IMR-90 (cell line): Measurements from ENCODE around the gene DGKG. TPM values are rescaled to one million over a fixed set of nuclear protein-coding genes. Genes with fewer than 3 reads are reported as not detected.

Experiments
- ATAC-seq: fragments of 200-7000 bp; cut with Tn5 transposase; 2 replicates; pipeline ENCODE4 v1.9.1; 2020; ENCODE audit warnings: low read depth, mild to moderate bottlenecking, moderate library complexity
- BruUV-seq: library from RNA; stranded (reverse); fragments of 400-500 nt; replicated peaks from 2 replicates; lab custom pipeline; 2021; lab: Mats Ljungman, UMichigan
- CTCF ChIA-PET: fragments of 300-600 bp; formaldehyde crosslinking; extraction: SDS; loops from one replicate; lab custom pipeline; 2021; ENCODE audit warnings: antibody characterized with exemption; lab: Yijun Ruan, JAX
- POLR2A ChIA-PET: fragments of 300-600 bp; sonication (Branson Sonifier 250); formaldehyde crosslinking; loops from one replicate; lab custom pipeline; 2022; ENCODE audit warnings: antibody characterized with exemption; ENCODE audit not compliant: unreplicated experiment; lab: Charles Lee
- DNase-seq: peaks from one replicate; pipeline ENCODE4 v3.0.0; 2013
- H2AFZ ChIP-seq: replicated peaks from 2 replicates; pipeline ENCODE3; 2013; ENCODE audit warnings: low read length, mild to moderate bottlenecking; ENCODE audit not compliant: poor library complexity
- H2AK5ac ChIP-seq: 2 replicates; pipeline ENCODE4 v1.6.1; 2013; ENCODE audit warnings: low read depth, low read length, inconsistent platforms
- H2AK9ac ChIP-seq: replicated peaks from 2 replicates; pipeline ENCODE3; 2013; ENCODE audit warnings: mild to moderate bottlenecking, low read depth, low read length, moderate library complexity; ENCODE audit not compliant: poor library complexity
- H2BK120ac ChIP-seq: 2 replicates; pipeline ENCODE4 v1.6.1; 2013; ENCODE audit warnings: low read depth, low read length, inconsistent platforms
- H2BK15ac ChIP-seq: 3 replicates; pipeline ENCODE4 v1.6.1; 2013; ENCODE audit warnings: low read depth, low read length, inconsistent platforms
- H2BK20ac ChIP-seq: 2 replicates; pipeline ENCODE4 v1.6.1; 2013; ENCODE audit warnings: low read depth, mild to moderate bottlenecking, inconsistent platforms, low read length, moderate library complexity
- H2BK5ac ChIP-seq: 2 replicates; pipeline ENCODE4 v1.6.1; 2013; ENCODE audit warnings: mild to moderate bottlenecking, low read depth, low read length, inconsistent platforms; ENCODE audit not compliant: poor library complexity, severe bottlenecking
- H3K14ac ChIP-seq: replicated peaks from 2 replicates; pipeline ENCODE4 v1.6.1; 2013; ENCODE audit warnings: low read depth, low read length, inconsistent platforms
- H3K18ac ChIP-seq: 2 replicates; pipeline ENCODE4 v1.6.1; 2013; ENCODE audit warnings: low read depth, low read length, control low read depth
- H3K23ac ChIP-seq: 2 replicates; pipeline ENCODE4 v1.6.1; 2013; ENCODE audit warnings: low read depth, low read length, inconsistent platforms
- H3K27ac ChIP-seq: 2 replicates; pipeline ENCODE4 v1.5.1; 2013; ENCODE audit warnings: mild to moderate bottlenecking, control low read depth, low read length; ENCODE audit not compliant: insufficient read depth
- H3K27me3 ChIP-seq: 2 replicates; pipeline ENCODE4 v1.6.1; 2013; ENCODE audit warnings: low read length; ENCODE audit not compliant: control insufficient read depth, insufficient read depth
- H3K36me3 ChIP-seq: 2 replicates; pipeline ENCODE4 v1.6.1; 2013; ENCODE audit warnings: low read length, mixed read lengths; ENCODE audit not compliant: control insufficient read depth, insufficient read depth
- H3K4ac ChIP-seq: 2 replicates; pipeline ENCODE4 v1.6.1; 2013; ENCODE audit warnings: low read depth, low read length, inconsistent platforms
- H3K4me1 ChIP-seq: 2 replicates; pipeline ENCODE4 v1.6.1; 2013; ENCODE audit warnings: low read length, mixed read lengths; ENCODE audit not compliant: control insufficient read depth, insufficient read depth
- H3K4me2 ChIP-seq: 2 replicates; pipeline ENCODE4 v1.6.1; 2013; ENCODE audit warnings: low read depth, mild to moderate bottlenecking, control low read depth, low read length, moderate library complexity
- H3K4me3 ChIP-seq: 2 replicates; pipeline ENCODE4 v1.5.1; 2013; ENCODE audit warnings: low read depth, mild to moderate bottlenecking, control low read depth, low read length, moderate library complexity; ENCODE audit not compliant: insufficient read depth
- H3K56ac ChIP-seq: 2 replicates; pipeline ENCODE4 v1.6.1; 2013; ENCODE audit warnings: low read length, inconsistent platforms; ENCODE audit not compliant: insufficient read depth; ENCODE audit errors: extremely low read depth
- H3K79me1 ChIP-seq, 2 experiments: 2 replicates each; pipeline ENCODE4 v1.6.1; 2013; ENCODE audit warnings: low read length in 2 of 2, inconsistent platforms in 1 of 2, low read depth in 1 of 2
- H3K9ac ChIP-seq: 2 replicates; pipeline ENCODE4 v1.6.1; 2013; ENCODE audit warnings: low read depth, low read length, control low read depth
- H3K9me1 ChIP-seq: 2 replicates; pipeline ENCODE4 v1.6.1; 2013; ENCODE audit warnings: low read length, inconsistent platforms; ENCODE audit not compliant: insufficient read depth
- H3K9me3 ChIP-seq: 2 replicates; pipeline ENCODE4 v1.6.1; 2013; ENCODE audit warnings: low read length; ENCODE audit not compliant: control insufficient read depth, insufficient read depth
- H4K20me1 ChIP-seq: 2 replicates; pipeline ENCODE4 v1.6.1; 2013; ENCODE audit warnings: low read length, inconsistent platforms; ENCODE audit not compliant: insufficient read depth
- H4K5ac ChIP-seq: 2 replicates; pipeline ENCODE4 v1.6.1; 2013; ENCODE audit warnings: mild to moderate bottlenecking, low read depth, low read length, control low read depth
- H4K8ac ChIP-seq, 2 experiments: 2 replicates each; pipeline ENCODE4 v1.6.1; 2013; ENCODE audit warnings: low read depth in 2 of 2, low read length in 2 of 2, control low read depth in 1 of 2, inconsistent platforms in 1 of 2
- H4K91ac ChIP-seq: 2 replicates; pipeline ENCODE4 v1.6.1; 2013; ENCODE audit warnings: low read depth, low read length, inconsistent platforms; ENCODE audit not compliant: insufficient read depth
- BHLHE40 ChIP-seq: fragments of 150-350 bp; IDR thresholded peaks from 2 replicates; pipeline ENCODE4 v1.6.1; 2016; ENCODE audit warnings: mild to moderate bottlenecking, low read depth, low read length
- CEBPB ChIP-seq: IDR thresholded peaks from 2 replicates; pipeline ENCODE4 v1.6.1; 2012; ENCODE audit warnings: low read depth, low read length, improper control_type of control experiment
- CHD1 ChIP-seq: IDR thresholded peaks from 2 replicates; pipeline ENCODE4 v1.6.1; 2012; ENCODE audit warnings: low read depth, low read length, improper control_type of control experiment
- CTCF ChIP-seq: conservative IDR thresholded peaks from 2 replicates; pipeline ENCODE4 v1.5.1; 2012; ENCODE audit warnings: mild to moderate bottlenecking, low read depth, low read length, improper control_type of control experiment
- FOS ChIP-seq: fragments of 150-350 bp; IDR thresholded peaks from 2 replicates; pipeline ENCODE4 v1.6.1; 2016; ENCODE audit warnings: low read depth, low read length
- MAFK ChIP-seq: IDR thresholded peaks from 2 replicates; pipeline ENCODE4 v1.6.1; 2012; ENCODE audit warnings: low read depth, low read length, improper control_type of control experiment
- MAZ ChIP-seq: IDR thresholded peaks from 2 replicates; pipeline ENCODE4 v1.6.1; 2012; ENCODE audit warnings: low read depth, mild to moderate bottlenecking, low read length, improper control_type of control experiment, moderate library complexity, borderline replicate concordance
- MXI1 ChIP-seq: IDR thresholded peaks from 2 replicates; pipeline ENCODE4 v1.6.1; 2012; ENCODE audit warnings: low read depth, mild to moderate bottlenecking, low read length, moderate library complexity, borderline replicate concordance
- NFE2L2 ChIP-seq: fragments of 150-350 bp; IDR thresholded peaks from 2 replicates; pipeline ENCODE4 v1.6.1; 2016; ENCODE audit warnings: low read depth, mild to moderate bottlenecking, low read length
- POLR2A ChIP-seq: IDR thresholded peaks from 2 replicates; pipeline ENCODE4 v1.6.1; 2012; ENCODE audit warnings: mild to moderate bottlenecking, low read depth, low read length
- RAD21 ChIP-seq: IDR thresholded peaks from 2 replicates; pipeline ENCODE4 v1.6.1; 2012; ENCODE audit warnings: low read length, improper control_type of control experiment
- RFX5 ChIP-seq: IDR thresholded peaks from 2 replicates; pipeline ENCODE4 v1.8.0; 2012; ENCODE audit warnings: low read depth, mild to moderate bottlenecking, low read length, moderate library complexity
- SMC3 ChIP-seq: fragments of 150-350 bp; IDR thresholded peaks from 2 replicates; pipeline ENCODE4 v1.6.1; 2016; ENCODE audit warnings: low read depth, mild to moderate bottlenecking, antibody characterized with exemption, low read length, moderate library complexity
- WGBS, 2 experiments: methylation state at CpG; one replicate each; pipeline versions ENCODE4 v1.1.5 to v1.1.7; 2013; ENCODE audit warnings: missing lambda C conversion rate in 2 of 2; ENCODE audit not compliant: insufficient read length in 1 of 2; ENCODE audit errors: extremely low coverage in 2 of 2; 5-methylcytosine and 5-hydroxymethylcytosine counted together
- dilution Hi-C: fragments of 300-500 bp; cut with HindIII; formaldehyde crosslinking; loops from one replicate; pipeline ENCODE4 v1.14.3; 2018; ENCODE audit warnings: low sequenced_read_pairs; ENCODE audit not compliant: unreplicated experiment
- in situ Hi-C: fragments of 300-500 bp; cut with MboI; formaldehyde crosslinking; loops from 3 replicates; pipeline ENCODE4 v1.14.3; 2019; ENCODE audit warnings: low sequenced_read_pairs, inconsistent platforms, mixed read lengths
- intact Hi-C: fragments of 100-400 bp; cut with micrococcal nuclease; formaldehyde crosslinking; loops from 2 replicates; pipeline ENCODE4 v1.10.0; 2022
- polyA plus RNA-seq, 3 experiments: library from polyadenylated mRNA; depleted of rRNA; stranded (reverse); fragments of >200 nt; gene quantifications; 2 replicates each; pipeline ENCODE4 v1.2.3, GENCODE V29; 2012; ENCODE audit warnings: low replicate concordance in 1 of 3
- total RNA-seq: library from RNA; depleted of rRNA; stranded (reverse); fragments of >200 nt; gene quantifications from 2 replicates; pipeline ENCODE4 v1.2.3, GENCODE V29; 2012
- TF ChIP-seq, protein P1 (sequence below): fragments of 150-350 bp; IDR thresholded peaks from 2 replicates; pipeline ENCODE4 v1.6.1; 2016; ENCODE audit warnings: low read depth, mild to moderate bottlenecking, low read length, moderate library complexity, borderline replicate concordance
- TF ChIP-seq, protein P2 (sequence below): fragments of 150-350 bp; IDR thresholded peaks from 2 replicates; pipeline ENCODE4 v1.6.1; 2017; ENCODE audit warnings: mild to moderate bottlenecking, antibody characterized with exemption, low read length, low read depth

Gene DGKG
- total and polyA plus RNA-seq, 2 of the 4 experiments (the other 2 are of a cell fraction), result 1.2 to 4.1 TPM

DNA sequence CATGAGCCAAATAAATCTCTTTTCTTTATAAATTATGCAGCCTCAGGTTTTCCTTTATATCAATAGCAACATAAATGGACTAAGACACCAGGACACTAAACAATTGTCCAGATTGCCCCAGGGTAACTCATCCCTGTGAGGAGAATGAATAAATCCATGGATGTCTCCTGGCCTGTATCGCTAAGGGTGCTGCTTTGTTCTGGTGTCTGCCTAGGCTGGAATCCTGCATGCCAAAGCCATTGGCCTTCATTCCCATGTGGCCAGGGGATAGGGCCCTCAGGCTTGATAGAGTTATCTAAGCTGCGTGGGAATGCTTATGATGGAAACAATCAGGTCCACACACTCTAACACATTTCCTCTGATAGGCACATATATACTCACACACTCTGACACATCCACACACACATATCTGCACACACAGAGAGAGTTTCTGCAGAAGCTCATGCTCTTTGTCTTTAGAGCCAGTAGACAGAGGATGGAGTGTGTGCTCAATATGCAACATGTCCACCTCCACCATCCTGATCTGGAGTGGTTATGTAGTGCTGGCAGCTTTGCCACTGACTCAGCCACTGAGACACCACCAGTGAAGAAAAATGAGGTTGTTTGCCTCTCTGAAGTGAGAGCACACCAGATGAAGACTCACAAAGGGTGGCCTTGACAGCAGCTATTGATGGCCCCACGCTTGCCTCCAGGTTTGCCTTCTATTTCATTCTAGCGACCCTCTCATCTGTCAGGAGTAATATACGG is 24.0 kb upstream of the DGKG start:
- CTCF ChIA-PET, result no interaction called here
- H4K20me1 ChIP-seq, result no peaks in the 10 kb centered on the region
- no peak overlapping the region for H3K9ac ChIP-seq
- no peak overlapping the region for H2BK5ac ChIP-seq
- H3K79me1 ChIP-seq, result no peaks in the 10 kb centered on the region
- H3K4me1 ChIP-seq, result no peaks in the 10 kb centered on the region
- intact Hi-C loops (no loop called here), in situ Hi-C loops (no loop called here), dilution Hi-C loops (no loop called here)
- peaks cover 4% of the 10 kb centered on the region for H3K27me3 ChIP-seq
- H3K23ac ChIP-seq, result no peak overlapping the region
- no peak overlapping the region for H2BK120ac ChIP-seq
- no peak overlapping the region for H2AK9ac ChIP-seq
- H4K8ac ChIP-seq, result no peak overlapping the region
- H2BK20ac ChIP-seq, result no peak overlapping the region
- no peak overlapping the region for H4K5ac ChIP-seq
- H3K27ac ChIP-seq, result no peak overlapping the region
- H3K4ac ChIP-seq, result no peak overlapping the region
- no peaks in the 10 kb centered on the region for H3K9me3 ChIP-seq
- no peak overlapping the region for H3K14ac ChIP-seq
- H2AK5ac ChIP-seq, result no peak overlapping the region
- POLR2A ChIA-PET, result no interaction called here
- no CpG with 5 or more reads among the region's 5 CpGs for WGBS, 2 experiments
- ATAC-seq (no peak), DNase-seq (no peak)
- no peak overlapping the region for H3K18ac ChIP-seq
- no peak overlapping the region for H3K4me3 ChIP-seq
- H3K36me3 ChIP-seq, result no peaks in the 10 kb centered on the region
- BruUV-seq, result no TSS peak
- H3K56ac ChIP-seq, result no peak overlapping the region
- no peak overlapping the region for H4K91ac ChIP-seq
- no peaks in the 10 kb centered on the region for H3K9me1 ChIP-seq
- no peak overlapping the region for H3K4me2 ChIP-seq
- no peak for TF ChIP-seq FOS
- TF ChIP-seq MAFK, result no peak
- no peak for TF ChIP-seq NFE2L2
- TF ChIP-seq, protein P1, sequence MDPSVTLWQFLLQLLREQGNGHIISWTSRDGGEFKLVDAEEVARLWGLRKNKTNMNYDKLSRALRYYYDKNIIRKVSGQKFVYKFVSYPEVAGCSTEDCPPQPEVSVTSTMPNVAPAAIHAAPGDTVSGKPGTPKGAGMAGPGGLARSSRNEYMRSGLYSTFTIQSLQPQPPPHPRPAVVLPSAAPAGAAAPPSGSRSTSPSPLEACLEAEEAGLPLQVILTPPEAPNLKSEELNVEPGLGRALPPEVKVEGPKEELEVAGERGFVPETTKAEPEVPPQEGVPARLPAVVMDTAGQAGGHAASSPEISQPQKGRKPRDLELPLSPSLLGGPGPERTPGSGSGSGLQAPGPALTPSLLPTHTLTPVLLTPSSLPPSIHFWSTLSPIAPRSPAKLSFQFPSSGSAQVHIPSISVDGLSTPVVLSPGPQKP, result no peak
- TF ChIP-seq CHD1, result no peak
- no peak for TF ChIP-seq CTCF
- TF ChIP-seq RFX5, result no peak
- no peak for TF ChIP-seq SMC3
- TF ChIP-seq, protein P2, sequence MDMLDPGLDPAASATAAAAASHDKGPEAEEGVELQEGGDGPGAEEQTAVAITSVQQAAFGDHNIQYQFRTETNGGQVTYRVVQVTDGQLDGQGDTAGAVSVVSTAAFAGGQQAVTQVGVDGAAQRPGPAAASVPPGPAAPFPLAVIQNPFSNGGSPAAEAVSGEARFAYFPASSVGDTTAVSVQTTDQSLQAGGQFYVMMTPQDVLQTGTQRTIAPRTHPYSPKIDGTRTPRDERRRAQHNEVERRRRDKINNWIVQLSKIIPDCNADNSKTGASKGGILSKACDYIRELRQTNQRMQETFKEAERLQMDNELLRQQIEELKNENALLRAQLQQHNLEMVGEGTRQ, result no peak
- TF ChIP-seq MXI1, result no peak
- no peak for TF ChIP-seq MAZ
- TF ChIP-seq RAD21, result no peak
- TF ChIP-seq BHLHE40, result no peak
- no peak for TF ChIP-seq CEBPB
- TF ChIP-seq POLR2A, result no peak
- H2AFZ ChIP-seq, result no peak overlapping the region
- H2BK15ac ChIP-seq, result no peak overlapping the region
